T47D (cell line): ENCODE data around the gene KHDC1.
"Not testable (repeated sequence)": the region's sequence is repeated elsewhere in the genome, so short reads cannot be mapped to it uniquely, and the experiment has no call there.

Experiments
- DNase-seq, 2 experiments: peaks; one replicate each; pipeline versions ENCODE4 v3.0.0 to v3.0.0-alpha.2; 2011 to 2012; ENCODE audit warnings: low read depth in 1 of 2, low spot score in 1 of 2
- JUND ChIP-seq: IDR thresholded peaks from 2 replicates; pipeline ENCODE4 v1.6.1; 2012; ENCODE audit warnings: low read depth
- in situ Hi-C: cut with HindIII; loops from 2 replicates; pipeline ENCODE4 v1.10.0; 2016; ENCODE audit warnings: low sequenced_read_pairs, low pct_unique_long_range_greater_than_20kb

The KHDC1 gene

GRCh38 chr6:73234733-73235132 is 28.3 kb downstream of the KHDC1 start:
- TF ChIP-seq JUND, result no peak
- in situ Hi-C loops, result no loop called here
- no peak for DNase-seq

GRCh38 chr6:73233971-73234370 is 29.0 kb downstream of the KHDC1 start:
- in situ Hi-C loops, DNase-seq: not testable (repeated sequence)

- no peak for TF ChIP-seq JUND
- in situ Hi-C loops, result no loop called here
- DNase-seq, result no peak
These were observed 29.9 kb downstream of the KHDC1 start for GRCh38 chr6:73233048-73233447.

GRCh38 chr6:73231986-73232391 is 31.0 kb downstream of the KHDC1 start:
- no peak for DNase-seq
- TF ChIP-seq JUND, result no peak
- in situ Hi-C loops, result no loop called here

GRCh38 chr6:73227606-73228255 is 35.3 kb downstream of the KHDC1 start:
- TF ChIP-seq JUND, result no peak
- DNase-seq, result no peak
- in situ Hi-C loops, result no loop called here

GRCh38 chr6:73225396-73225795 is 37.6 kb downstream of the KHDC1 start, which contains the start of gene KHDC1L:
KHDC1L (minus strand) TSS chr6:73225496; CDS start chr6:73225408, 88 bp downstream.
- no peak for TF ChIP-seq JUND
- in situ Hi-C loops, result no loop called here
- DNase-seq, result no peak

- no peak for TF ChIP-seq JUND
- in situ Hi-C loops, result no loop called here
- no peak for DNase-seq
These were observed 46.1 kb downstream of the KHDC1 start for GRCh38 chr6:73216859-73217258.

GRCh38 chr6:73209117-73209516 is 53.9 kb downstream of the KHDC1 start:
- in situ Hi-C loops, result no loop called here
- no peak for TF ChIP-seq JUND
- no peak for DNase-seq

GRCh38 chr6:73207221-73207837 is 55.7 kb downstream of the KHDC1 start:
- no peak for DNase-seq
- in situ Hi-C loops, result no loop called here
- no peak for TF ChIP-seq JUND

GRCh38 chr6:73204252-73204651 is 58.7 kb downstream of the KHDC1 start:
- no peak for TF ChIP-seq JUND
- DNase-seq, result no peak
- in situ Hi-C loops, result no loop called here

GRCh38 chr6:73203098-73203497 is 59.9 kb downstream of the KHDC1 start:
- in situ Hi-C loops, result no loop called here
- no peak for TF ChIP-seq JUND
- no peak for DNase-seq

- DNase-seq, result no peak
- in situ Hi-C loops, result no loop called here
- no peak for TF ChIP-seq JUND
These were observed 62.3 kb downstream of the KHDC1 start for GRCh38 chr6:73200735-73201134.

GRCh38 chr6:73200247-73200646 is 62.7 kb downstream of the KHDC1 start:
- no peak for DNase-seq
- in situ Hi-C loops, result no loop called here
- no peak for TF ChIP-seq JUND

- DNase-seq, result no peak
- TF ChIP-seq JUND, result no peak
- in situ Hi-C loops, result no loop called here
These were observed 68.3 kb downstream of the KHDC1 start for GRCh38 chr6:73194744-73195143.

GRCh38 chr6:73193302-73193701 is 69.7 kb downstream of the KHDC1 start:
- DNase-seq, in situ Hi-C loops: not testable (repeated sequence)
